Left ventricle myocardium inferior (tissue), 1 donor: ENCODE data around the gene CBFB. TPM values are rescaled to one million over a fixed set of nuclear protein-coding genes. Genes with fewer than 3 reads are reported as not detected.

Experiments used
- DNase-seq: peaks from one replicate; pipeline ENCODE4 v3.0.0-alpha.2; 2020
- H3K27ac ChIP-seq: fragments of 200-600 bp; replicated peaks from 2 replicates; pipeline ENCODE4 v1.8.0; 2021
- H3K27me3 ChIP-seq: fragments of 200-600 bp; 2 replicates; pipeline ENCODE4 v1.8.0; 2021; ENCODE audit warnings: low read depth
- H3K36me3 ChIP-seq: fragments of 200-600 bp; 2 replicates; pipeline ENCODE4 v1.8.0; 2021
- H3K4me1 ChIP-seq: fragments of 200-600 bp; 2 replicates; pipeline ENCODE4 v1.8.0; 2021
- H3K4me3 ChIP-seq: fragments of 200-600 bp; 2 replicates; pipeline ENCODE4 v1.8.0; 2021; ENCODE audit warnings: mild to moderate bottlenecking, moderate library complexity
- H3K9me3 ChIP-seq: fragments of 200-600 bp; replicated peaks from 2 replicates; pipeline ENCODE4 v1.8.0; 2021
- CTCF ChIP-seq: fragments of 200-600 bp; IDR thresholded peaks from 2 replicates; pipeline ENCODE4 v1.8.0; 2021; ENCODE audit warnings: antibody characterized with exemption, mild to moderate bottlenecking, borderline replicate concordance
- intact Hi-C: fragments of 100-400 bp; cut with micrococcal nuclease; formaldehyde crosslinking; loops from one replicate; pipeline ENCODE4 v1.11.0; 2022
- total RNA-seq: library from RNA; stranded (reverse); fragmentation: NEBNext Ultra II Directional; extraction: Animal tissue kit (Norgen Biotek cat#: 25700); gene quantifications from one replicate; pipeline ENCODE4 v1.2.1, GENCODE V29; 2021
- donor health status: DM: no; HTN: yes; CAD: no; lungs with severe emphysema.

Gene CBFB
- total RNA-seq, 1 donor from 2014 or later: 25.2 TPM

- no peak for DNase-seq
- Histone ChIP-seq H3K4me3 (no peak overlapping the region), H3K27ac (no peak overlapping the region), H3K36me3 (no peaks in the 10 kb centered on the region), H3K4me1 (peaks cover 21% of the 10 kb centered on the region), H3K27me3 (no peaks in the 10 kb centered on the region), H3K9me3 (no peaks in the 10 kb centered on the region)
- no peak for TF ChIP-seq CTCF
- intact Hi-C loops: no loop called here
These were observed 11.6 kb upstream of the CBFB start for GRCh38 chr16:67017421-67017750.

GRCh38 chr16:67017810-67018488, 11.0 kb upstream of the CBFB start:
- intact Hi-C loops: no loop called here
- H3K4me3 ChIP-seq: no peak overlapping the region
- H3K4me1 ChIP-seq: peaks cover 26% of the 10 kb centered on the region
- H3K27ac ChIP-seq: no peak overlapping the region
- H3K36me3 ChIP-seq: no peaks in the 10 kb centered on the region
- no peaks in the 10 kb centered on the region for H3K27me3 ChIP-seq
- no peaks in the 10 kb centered on the region for H3K9me3 ChIP-seq
- peak; percentile 58 for TF ChIP-seq CTCF
- no peak for DNase-seq

GRCh38 chr16:67019171-67019570, 9.8 kb upstream of the CBFB start:
- Histone ChIP-seq H3K9me3 (no peaks in the 10 kb centered on the region), H3K36me3 (no peaks in the 10 kb centered on the region), H3K4me1 (peaks cover 17% of the 10 kb centered on the region), H3K4me3 (no peak overlapping the region), H3K27ac (no peak overlapping the region), H3K27me3 (no peaks in the 10 kb centered on the region)
- no peak for TF ChIP-seq CTCF
- DNase-seq: no peak
- intact Hi-C loops: no loop called here

- Histone ChIP-seq H3K27me3 (no peaks in the 10 kb centered on the region), H3K4me1 (peaks cover 7% of the 10 kb centered on the region), H3K4me3 (no peak overlapping the region), H3K36me3 (no peaks in the 10 kb centered on the region), H3K9me3 (no peaks in the 10 kb centered on the region), H3K27ac (no peak overlapping the region)
- no peak for DNase-seq
- no peak for TF ChIP-seq CTCF
- intact Hi-C loops: no loop called here
These were observed 7.6 kb upstream of the CBFB start for GRCh38 chr16:67021321-67021720.

GRCh38 chr16:67022531-67023214, 6.3 kb upstream of the CBFB start:
- peaks cover 7% of the 10 kb centered on the region for H3K4me1 ChIP-seq
- no peaks in the 10 kb centered on the region for H3K9me3 ChIP-seq
- H3K27me3 ChIP-seq: no peaks in the 10 kb centered on the region
- no peaks in the 10 kb centered on the region for H3K36me3 ChIP-seq
- intact Hi-C loops: no loop called here
- DNase-seq: no peak
- H3K4me3 ChIP-seq: no peak overlapping the region
- no peak overlapping the region for H3K27ac ChIP-seq
- no peak for TF ChIP-seq CTCF
